Activated T-cell treated with anti-CD3 and anti-CD28 coated beads for 24 hours (primary cell): ENCODE results near the gene CTIF.

ENCODE experiments used
- DNase-seq: peaks from one replicate; pipeline ENCODE4 v3.0.0-alpha.2; 2020; ENCODE audit warnings: low read depth

The CTIF gene

DNA sequence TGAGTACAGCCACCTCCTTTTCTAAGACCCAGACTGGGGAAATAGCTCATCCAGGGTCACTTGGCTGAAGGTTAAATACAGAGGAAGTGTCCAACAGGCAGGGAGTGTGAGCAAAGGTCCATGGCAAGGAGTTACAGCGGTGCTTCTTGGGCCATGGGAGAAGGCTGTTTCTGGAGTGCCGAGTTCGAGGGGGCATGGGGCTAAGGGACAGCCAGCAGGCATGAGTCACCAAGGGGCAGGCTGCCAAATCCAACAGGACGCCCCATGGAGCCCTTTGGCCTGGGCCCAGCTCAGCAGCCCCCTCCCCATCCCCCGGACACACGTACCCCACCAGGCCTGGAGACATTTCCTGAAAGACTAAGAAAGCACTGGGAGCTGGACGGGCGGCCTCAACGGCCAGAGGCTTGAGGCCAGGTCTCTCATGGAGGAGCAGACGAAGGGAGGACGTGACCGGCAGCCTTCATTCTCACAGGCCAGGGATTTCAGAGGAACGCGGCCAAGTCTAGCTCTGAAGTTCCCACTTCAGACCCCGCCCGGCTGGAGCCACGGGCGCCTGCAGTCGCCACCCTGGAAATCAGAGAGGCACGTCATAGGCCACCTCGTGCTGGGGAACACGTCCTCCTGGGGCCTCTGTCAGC, 251.5 kb downstream of the CTIF start:
- DNase-seq = no peak

DNA sequence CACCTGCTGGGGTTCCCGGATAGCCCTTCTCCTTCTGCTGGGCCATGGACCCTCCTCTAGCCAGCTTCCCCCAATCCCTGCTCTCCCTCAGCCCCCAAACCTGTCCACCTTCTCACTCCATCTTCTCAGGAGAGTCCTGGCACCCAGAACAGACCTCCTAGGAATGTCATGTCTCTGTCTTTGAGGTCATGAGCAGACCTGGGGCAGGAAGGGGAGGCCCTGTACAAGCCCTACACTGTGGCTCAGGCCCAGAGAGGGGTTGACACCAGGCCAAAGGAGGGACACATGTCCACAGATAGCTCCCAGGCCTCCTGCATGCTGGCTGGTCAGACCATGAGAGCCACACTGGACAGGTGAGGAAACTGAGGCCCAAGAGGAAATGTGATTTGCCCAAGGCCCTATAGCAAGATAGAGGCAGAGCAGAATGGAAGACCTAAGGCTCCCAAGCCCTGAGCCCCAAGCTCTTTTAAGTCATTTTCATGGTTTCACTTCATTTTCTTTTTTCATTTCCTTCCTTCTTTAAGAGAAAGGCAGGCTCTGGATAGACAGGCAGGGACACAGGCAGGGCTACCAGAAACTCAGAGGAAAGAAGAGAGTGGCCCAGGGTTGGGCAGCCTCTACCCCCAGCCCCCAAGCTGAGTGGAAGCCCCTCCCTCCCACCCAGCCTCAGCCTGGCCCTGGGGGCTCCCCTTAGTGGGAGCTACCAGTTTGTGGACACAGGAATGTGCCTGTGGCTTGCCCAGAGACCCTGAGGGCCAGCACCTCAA, 252.2 kb downstream of the CTIF start:
- no peak for DNase-seq

DNA sequence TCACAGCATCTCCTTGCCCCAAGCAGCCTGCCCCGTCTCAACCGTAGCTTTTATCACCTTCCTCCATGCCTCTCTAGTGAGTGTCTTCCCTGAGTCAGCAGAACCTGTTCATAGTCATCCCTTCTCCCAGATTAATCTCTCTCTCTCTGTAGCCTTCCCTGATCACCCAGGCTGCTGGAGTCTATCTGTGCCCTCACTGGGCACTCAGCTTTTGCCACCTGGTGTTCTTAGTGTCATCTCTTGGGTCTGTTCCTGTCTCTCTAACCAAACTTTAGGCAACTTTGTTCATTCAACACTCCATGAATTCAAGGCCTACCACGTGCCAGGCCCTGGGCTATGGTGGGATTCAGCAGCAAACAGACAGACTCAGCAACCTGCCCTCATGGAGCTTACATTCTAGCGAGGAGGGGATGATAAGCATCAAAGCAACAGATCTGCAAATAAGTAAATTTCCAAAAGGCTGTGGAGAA, 252.8 kb downstream of the CTIF start:
- DNase-seq = no peak

DNA sequence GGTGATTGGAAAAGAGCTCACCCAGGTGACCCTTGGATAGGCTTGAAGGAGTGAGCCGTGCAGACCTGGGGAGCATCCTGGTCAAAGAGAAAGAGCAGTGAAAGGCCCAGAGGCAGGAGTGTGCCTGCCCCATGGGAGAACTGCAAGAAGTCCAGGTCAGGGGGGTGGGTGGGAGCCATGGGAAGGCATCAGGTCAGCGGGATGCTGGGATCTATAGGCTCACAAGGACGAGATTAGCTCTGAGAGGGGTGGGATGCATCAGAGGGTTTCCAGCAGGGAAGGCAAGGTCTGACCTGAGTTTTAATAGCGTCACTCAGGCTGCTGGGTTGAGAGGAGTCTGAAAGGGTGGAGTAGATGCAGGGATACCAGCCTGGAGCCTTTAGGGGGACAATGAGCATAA, 253.3 kb downstream of the CTIF start:
- DNase-seq = no peak

DNA sequence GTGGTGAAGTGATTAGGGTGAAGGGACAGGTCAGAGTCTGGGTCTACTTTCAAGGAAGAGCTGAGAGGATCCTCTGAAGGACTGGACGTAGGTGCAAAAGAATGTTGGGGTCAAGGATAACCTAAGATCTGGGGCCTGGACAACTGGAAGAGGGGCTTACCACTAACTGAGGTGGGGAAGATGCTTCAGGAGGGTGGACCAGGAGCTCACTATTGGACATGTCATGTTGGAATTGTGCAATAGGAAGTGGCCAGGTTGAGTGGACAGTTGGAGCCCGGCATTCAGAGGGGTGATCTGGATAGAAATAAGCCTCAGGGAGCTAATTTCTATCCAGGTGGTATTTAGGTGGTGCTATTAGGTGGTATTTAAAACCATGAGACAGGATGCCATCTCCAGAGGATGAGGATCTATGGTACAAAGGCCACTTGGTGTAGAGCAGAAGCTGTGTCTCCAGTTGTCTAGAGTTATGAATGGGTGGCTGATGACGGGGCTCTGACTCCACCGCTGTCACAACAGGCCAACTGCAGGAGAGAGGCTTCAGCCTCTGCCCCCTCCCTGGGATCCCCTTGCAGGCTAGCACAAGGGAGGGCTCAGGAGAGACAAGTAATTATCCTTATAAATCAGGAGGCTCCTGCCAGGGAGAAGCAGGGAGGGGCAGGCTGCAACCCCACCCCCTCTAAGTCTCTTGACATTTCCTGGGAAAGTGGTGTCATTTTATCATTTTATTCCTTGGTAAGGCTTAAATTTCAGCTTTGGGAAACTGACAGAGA, 254.0 kb downstream of the CTIF start:
- DNase-seq = no peak

DNA sequence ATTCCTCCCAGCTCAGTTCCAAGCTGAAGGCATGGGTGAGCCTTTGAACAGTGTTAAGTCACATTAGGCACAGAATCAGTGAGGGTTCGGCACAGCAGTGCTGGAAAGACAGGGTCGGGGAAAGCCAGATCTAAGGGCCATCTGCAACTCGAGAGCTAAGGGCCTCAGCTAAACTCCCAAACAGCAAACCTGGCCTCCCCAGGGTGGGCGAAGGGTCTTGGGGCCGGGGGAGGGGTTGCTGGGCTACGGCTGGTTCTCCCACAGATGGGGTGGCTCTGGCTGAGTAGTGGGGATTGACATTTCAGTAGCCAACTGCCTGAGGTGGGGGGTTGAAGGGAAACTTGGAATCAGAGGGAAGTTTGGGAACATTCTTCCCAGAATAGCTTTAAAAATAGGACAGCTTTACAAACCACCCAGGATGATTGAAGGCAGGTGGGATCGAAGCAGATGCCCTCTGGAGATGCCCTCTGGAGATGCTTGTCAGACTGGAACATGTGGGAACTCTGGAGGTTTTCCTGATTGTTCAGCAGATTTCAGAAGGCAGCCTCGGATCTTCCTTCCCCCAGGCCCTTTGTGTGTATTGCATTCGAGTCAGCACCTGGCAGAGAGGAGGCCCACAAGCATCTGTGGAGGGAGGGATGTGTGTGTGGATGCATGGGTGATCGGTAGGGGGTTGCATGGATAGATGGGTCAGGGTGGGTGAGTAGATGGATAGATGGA, 255.6 kb downstream of the CTIF start:
- no peak for DNase-seq

DNA sequence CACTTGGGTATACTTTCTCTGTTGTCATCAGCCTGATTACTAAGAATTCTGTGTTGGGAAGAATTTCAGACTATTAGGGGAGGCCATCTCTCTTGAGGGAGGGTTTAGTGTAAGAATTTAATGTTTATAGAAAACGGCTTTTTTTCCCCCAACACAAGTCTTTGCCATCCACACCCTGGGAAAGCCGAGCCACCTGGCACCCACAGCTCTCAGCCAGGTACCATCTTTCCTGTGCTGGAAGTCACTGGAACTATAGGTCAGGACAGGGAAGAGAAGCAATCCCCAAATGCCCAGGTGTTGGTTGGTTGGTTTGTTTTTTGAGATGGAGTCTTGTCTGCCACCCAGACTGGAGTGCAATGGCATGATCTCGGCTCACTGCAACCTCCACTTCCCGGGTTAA, 256.9 kb downstream of the CTIF start:
- no peak for DNase-seq

DNA sequence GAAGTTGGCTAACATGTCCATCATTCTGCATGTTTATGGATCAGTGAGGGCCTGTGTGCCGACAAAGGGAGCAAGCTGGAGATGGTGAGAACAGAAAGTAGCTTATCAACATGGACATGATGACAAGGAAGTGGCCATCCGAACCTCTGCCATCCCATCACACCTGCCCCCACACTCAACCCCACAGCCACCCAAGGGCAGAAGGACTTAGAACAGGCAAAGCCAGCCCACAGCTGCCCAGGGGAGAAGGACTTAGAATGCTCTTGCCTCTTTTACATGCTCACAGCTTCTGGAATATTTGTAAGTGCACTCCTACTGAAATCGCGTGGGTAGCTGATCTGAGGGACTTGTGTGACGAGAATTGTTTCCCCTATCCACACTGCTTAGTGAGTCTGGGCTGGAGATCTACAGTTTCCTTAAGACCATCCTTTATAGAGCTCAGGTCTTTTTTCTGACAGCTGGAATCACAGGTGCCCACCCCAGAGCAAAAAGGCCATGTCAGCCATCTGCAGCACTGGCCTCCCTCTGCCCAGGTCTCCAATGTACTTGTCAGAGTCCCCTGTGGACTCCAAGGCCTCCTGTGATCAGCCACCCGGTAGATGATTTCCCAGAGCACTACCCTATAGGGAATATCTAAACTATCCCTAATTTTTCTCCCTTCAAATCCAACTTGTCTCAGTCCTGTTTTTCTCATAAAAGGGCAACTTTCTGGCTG, 257.8 kb downstream of the CTIF start:
- no peak for DNase-seq

DNA sequence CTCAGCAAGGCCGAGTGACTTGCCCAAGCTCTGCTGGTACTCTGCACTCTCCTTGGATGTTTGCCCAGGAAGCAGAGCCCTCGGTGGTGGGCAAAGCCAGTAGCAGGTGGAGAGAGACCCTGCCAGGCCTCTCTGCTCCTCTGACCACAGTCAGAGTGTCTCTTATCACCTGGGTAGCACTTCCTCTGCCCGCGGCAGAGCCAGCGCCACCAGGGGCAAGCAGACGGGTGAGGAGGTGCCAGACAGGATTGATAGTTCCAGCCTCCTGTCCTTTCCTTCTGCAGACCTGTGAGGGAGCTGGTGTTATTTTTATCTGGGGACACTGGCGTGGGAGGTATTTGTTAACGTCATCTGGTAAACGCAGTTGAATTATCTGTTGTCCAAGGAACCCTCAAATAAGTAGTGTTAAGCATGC, 259.0 kb downstream of the CTIF start:
- no peak for DNase-seq

DNA sequence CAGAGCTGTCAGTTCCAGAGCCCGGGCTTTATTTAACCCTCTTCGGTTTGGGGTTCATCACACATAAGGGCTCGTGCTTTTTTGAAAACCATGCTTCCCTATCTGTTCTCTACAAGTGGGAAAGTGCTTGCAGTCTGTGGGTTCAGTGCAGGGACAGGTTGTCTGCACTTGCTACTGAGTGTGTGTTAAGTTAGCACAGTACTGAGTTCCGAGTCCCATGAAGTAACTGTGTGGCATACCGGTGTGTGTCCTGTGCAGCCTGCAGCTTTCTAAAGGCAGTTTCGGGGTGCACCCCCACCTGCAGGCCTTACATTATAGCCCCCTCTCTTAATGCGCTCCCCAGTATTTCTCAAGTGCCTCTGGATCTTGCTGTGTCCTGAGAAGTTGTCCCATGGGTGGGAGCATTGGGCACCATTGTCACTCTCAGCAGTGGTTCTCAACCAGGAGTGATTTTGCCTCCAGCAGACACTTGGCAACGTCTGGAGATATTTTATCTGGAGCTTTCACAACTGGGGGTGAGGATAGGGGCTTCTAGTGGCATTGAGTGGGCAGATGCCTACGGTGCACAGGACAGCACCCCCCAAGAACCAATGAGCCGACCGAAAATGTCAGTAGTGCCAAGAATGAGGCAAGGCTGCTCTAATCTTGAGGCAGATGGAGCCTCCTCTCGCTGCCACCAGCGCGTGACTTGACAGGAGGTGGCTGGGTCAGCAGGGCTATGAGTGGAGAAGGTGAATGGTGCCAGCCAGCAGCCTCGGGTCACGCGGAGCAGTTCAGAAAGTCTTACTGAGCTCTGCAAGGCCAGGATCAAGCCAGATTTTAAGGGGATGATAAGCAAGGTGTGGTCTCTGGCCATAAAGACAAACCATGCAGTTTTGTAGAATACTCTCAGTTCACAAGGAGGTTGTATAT, 259.8 kb downstream of the CTIF start:
- DNase-seq = no peak

DNA sequence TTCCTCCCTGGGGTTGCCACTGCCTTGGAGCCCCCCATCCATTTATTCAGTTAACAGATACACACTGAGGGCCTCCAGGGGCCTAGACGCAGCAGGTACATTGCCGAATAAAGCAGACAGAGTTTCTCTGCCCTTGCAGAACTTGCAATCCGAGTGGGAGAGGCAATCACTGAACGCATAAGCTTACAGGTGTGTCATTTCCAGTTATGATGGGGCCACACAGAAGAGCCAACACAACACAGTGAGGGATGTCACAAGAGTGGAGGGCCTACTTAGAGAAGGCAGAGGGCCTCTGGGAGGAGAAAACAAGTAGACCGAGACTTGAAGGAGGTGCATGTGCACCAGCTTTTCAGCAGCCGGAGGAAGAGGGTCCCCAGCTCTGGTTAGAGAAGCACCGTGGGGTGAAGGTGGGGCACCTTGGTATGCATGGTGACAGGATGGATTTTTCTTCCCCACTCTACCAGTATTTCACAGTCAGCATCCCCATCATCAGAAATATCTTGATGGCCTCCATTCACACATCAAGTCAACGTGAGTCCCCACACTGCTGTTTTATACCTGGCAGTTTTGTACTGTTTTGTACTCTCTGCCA, 261.0 kb downstream of the CTIF start:
- no peak for DNase-seq

DNA sequence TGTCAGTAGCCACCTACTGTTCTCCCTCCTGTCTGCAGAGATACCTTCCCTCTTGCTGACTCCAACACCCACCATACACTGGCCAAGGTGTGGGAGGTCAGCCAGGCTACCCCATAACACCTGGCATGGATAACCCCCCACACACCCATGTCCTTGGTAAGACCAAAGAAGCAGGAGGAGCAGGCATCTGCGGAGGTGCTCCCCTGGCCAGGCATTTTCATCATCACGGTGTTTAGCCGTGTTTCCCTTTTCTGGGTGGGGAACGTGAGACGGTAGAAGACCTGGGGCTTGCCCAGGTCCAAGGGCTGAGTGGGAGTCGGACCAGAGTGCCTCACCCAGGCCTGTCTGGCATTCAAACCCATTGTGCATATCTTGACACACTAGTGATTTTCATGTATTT, 261.6 kb downstream of the CTIF start:
- DNase-seq = no peak

DNA sequence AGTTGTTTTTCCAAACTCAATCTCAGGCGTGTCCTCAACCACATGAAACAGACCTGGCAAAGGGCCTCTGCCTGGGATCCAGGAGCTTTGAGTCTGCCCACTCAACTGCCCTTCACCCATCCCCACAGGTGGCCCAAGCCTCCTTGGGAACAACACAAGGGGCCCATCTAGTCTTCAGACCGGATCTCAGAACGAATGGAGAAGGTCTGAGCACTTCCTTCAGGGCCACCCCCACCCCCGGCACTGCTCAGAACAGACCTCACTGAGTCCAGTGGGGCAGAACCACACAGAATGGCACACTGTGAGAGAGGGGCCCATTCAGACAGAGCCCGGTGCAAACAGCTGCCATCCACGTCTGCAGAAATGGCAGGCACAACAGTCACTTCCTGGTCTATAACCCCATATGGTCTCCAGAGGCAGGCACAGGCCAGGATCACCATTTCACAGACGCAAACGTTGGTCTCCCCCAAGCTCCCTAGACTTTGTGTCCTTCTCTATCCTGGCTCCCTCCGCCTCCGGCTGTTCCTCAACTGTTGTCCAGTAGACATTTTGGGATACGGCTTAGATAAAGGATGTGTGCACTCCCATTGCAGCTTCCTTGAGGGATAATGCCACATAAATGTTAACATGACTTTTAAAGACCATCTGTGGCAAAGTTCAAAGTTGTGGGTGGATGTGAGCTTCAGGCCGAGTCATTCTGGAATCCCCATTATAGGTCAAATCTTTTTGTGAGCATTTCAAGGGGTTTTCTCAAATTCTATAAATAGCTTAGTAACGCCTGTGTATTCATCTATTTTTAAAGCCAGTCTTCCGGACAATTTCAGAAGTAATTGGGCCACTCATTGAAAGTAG, 262.3 kb downstream of the CTIF start:
- DNase-seq = no peak

DNA sequence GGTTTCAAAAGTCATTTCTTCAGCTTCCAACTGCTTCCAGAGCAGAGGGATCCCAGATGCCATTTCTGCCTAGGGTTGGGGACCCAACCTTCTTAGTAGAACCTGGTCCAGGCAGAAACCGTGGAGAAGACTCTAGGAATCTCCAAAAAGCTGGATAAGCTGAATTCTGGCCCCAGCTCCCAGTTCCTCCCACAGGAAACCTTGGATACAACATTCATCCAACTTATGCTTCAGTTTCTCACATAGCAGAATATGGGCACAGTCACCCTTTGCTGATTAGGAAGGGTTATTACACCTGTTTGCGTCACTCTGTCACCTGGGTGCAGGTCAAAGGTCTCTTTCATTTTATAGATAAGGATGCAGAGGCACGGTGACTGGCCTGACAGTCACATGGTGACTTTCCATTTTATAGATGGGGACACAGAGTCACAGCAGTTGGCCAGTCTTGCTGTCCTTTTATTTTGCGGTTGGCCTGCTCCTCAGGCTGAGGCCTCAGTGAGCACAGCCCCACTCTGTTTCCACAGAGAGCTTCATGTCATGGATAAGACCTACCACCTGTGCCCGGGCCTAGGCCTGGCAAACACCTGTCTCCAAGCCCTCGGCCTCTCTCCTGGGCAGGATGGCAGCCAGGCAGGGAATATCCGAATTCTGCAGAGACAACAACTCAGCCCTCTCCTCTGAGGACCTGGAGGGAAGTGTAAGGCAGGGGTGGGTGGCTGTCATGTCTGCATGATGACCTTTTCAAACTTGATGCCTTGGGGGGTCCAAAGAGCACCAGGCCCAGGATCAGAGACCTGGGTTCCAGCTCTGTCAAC, 263.1 kb downstream of the CTIF start:
- DNase-seq = no peak

DNA sequence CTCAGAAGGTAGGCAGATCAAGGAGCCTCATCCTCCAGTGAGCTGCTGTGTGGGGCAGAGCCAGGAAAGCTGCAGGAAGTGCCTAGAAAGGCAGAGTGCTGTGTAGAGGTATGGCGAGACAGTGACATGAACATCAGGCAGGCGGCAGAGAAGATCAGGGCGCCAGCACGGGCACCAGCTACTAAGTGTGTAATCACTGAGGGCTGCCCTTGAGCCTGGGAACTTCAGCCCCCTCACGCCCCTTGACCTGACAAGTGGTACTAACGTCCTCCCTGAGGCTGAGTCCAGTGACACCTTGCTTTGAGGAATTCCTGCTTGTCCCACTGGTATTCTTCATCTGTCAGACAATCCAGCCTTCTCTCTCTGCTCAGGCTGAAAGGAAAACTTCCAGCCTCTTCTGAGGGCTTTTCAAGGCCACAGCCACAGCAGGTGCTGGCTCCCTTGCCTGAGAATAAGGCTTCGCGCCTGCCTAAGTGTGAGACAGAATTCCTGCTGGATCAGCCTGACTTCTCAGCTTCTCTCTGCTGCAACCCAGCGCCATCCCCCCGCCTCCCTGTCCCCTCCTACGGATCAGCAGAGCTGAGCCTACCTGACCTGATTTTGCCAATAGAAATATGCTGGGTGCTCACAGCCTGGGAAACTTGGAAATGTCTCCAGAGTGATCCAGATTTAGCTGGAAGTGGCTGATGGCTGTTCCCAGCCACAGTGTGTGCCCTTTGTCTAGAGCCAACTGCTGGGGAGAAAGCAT, 263.9 kb downstream of the CTIF start:
- no peak for DNase-seq

DNA sequence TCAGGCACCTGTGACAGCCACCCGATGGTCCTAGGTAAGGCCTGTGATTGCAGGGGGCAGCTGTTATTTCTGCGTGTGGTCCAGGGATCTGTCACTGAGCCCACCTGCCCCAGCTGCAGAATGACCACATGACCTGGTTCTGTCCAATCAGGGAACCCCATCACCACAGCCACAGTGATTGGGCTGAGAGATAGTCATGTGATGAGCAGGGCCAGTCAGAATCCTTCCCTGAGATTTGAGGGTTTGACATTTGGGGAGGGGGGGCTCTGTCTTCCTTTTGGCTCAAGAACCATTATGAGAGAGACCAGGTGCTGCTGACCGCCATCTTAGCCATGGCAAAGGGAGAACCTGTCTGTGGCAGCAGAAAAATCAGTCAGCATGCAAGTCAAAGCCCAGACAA, 264.7 kb downstream of the CTIF start:
- no peak for DNase-seq

DNA sequence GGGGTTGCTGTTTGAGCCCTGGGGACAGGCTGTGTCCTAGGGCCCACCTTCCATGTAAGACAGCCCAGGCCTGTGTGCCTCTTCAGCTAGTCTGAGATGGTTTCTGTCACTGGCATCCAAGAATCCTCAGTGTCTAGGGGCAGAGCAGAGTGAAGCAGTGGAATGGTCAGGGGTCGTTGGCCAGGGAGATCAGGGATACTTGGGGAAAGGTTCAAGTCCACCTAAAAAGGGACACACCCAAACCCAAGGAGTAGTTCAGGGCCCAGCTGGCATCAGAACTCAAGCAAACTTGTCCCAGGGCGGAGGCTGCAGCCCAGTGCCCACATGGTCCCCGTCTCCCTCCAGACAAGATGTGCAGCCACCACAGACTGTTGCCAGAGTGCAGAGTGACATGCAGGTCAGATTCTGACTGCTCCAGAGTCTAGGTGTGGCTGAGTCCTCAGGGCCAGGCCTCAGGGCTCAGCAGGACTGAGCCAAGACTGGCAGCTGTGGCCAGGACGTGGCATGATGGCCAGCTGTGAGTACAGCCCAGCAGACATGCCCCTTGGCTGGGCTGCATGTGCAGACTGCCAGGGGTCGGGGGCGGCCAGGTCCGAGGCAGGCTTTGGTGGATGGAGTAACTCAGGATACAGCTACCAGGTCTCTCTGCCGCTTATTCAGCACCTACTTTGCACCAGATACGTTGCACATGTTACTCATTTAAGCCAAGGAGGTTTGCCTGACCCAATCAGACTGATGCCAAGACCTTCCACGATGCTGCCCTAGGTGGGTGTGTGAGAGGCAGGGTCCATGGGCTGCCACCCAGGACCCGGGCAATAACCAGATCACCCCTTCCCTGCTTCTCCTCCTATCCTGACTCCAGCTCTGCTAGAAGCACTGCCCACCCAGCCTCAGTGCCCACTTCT, 265.4 kb downstream of the CTIF start:
- no peak for DNase-seq
